Sigmoid colon (tissue), 4 donors: ENCODE measurements around the gene PPP1R7.

Source experiments
- EP300 ChIP-seq, 4 donors: sonication (generic); formaldehyde crosslinking; IDR thresholded peaks; one replicate each; pipeline ENCODE4 v1.6.1; 2017; ENCODE audit warnings: antibody characterized with exemption in 4 of 4
- POLR2A ChIP-seq, 2 donors: fragments of 450-650 bp; IDR thresholded peaks; one replicate each; pipeline ENCODE4 v1.6.1; 2016; ENCODE audit warnings: antibody characterized with exemption in 2 of 2, mild to moderate bottlenecking in 2 of 2, moderate library complexity in 2 of 2
- POLR2AphosphoS5 ChIP-seq, 4 donors: sonication (generic); formaldehyde crosslinking; IDR thresholded peaks; one replicate each; pipeline ENCODE4 v1.6.1; 2017; ENCODE audit warnings: antibody characterized with exemption in 4 of 4
- TF ChIP-seq, protein P1 (sequence below), 4 experiments: fragments of 450-650 bp in 3 of 4; fragments of 200-600 bp in 1 of 4; IDR thresholded peaks; one replicate each; pipeline ENCODE4 v1.5.1; 2016 to 2019; ENCODE audit warnings: antibody characterized with exemption in 4 of 4, mild to moderate bottlenecking in 3 of 4, moderate library complexity in 2 of 4

DNA sequence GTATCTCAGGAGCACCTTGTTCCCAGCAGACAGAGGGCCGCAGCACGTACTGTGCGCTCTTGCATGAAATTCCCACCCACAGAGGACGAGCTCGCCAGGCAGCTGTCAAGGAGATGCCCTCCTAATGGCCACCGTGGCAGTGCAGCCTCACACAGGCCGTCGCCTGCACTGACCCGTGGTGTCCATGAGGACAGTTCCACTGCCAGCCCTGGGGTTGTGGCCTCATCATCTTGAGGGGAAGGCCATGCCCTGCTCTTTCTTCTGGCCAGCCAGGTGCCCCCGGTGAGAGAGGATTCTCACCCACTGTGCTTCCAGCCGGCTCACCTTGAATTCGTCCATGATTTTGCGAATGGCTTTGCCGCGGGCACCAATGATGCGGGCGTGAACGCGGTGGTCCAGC lies 80.2 kb downstream of the PPP1R7 start:
- TF ChIP-seq, protein P1, sequence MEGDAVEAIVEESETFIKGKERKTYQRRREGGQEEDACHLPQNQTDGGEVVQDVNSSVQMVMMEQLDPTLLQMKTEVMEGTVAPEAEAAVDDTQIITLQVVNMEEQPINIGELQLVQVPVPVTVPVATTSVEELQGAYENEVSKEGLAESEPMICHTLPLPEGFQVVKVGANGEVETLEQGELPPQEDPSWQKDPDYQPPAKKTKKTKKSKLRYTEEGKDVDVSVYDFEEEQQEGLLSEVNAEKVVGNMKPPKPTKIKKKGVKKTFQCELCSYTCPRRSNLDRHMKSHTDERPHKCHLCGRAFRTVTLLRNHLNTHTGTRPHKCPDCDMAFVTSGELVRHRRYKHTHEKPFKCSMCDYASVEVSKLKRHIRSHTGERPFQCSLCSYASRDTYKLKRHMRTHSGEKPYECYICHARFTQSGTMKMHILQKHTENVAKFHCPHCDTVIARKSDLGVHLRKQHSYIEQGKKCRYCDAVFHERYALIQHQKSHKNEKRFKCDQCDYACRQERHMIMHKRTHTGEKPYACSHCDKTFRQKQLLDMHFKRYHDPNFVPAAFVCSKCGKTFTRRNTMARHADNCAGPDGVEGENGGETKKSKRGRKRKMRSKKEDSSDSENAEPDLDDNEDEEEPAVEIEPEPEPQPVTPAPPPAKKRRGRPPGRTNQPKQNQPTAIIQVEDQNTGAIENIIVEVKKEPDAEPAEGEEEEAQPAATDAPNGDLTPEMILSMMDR (IDR thresholded peaks at IDR 0.05), result no peak
- TF ChIP-seq POLR2AphosphoS5 (IDR thresholded peaks at IDR 0.05) (no peak), POLR2A (IDR thresholded peaks at IDR 0.05) (no peak), EP300 (IDR thresholded peaks at IDR 0.05) (no peak)
